ENCODE measurements around the gene SPEG. TPM values are rescaled to one million over a fixed set of nuclear protein-coding genes. Genes with fewer than 3 reads are reported as not detected.

The SPEG gene
- total RNA-seq, 1 experiment from 2014 or later, result 56.6 TPM

DNA sequence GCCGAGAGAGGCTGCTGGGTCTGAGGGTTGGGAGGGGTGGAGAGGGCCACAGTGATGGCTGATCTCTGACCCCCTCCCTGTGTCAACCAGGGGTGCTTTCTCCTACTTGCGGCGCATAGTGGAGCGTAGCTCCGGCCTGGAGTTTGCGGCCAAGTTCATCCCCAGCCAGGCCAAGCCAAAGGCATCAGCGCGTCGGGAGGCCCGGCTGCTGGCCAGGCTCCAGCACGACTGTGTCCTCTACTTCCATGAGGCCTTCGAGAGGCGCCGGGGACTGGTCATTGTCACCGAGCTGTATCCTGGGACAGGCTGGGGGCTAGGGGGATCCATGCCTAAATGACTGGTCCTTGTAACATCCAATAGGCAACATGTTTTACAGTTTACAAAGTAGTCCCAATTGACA, 43.2 kb downstream of the SPEG start:
- ATAC-seq (no peak), DNase-seq (ENCODE audit: low read depth, low spot score) (no peak)
- H3K4me1 ChIP-seq (ENCODE audit: control insufficient read depth in 1 of 2, insufficient read depth in 2 of 2, low read length in 2 of 2), result peaks cover 3 to 15% of the 10 kb centered on the region in 2 experiments; a peak in 3 of 4 replicates
- H3K79me2 ChIP-seq (ENCODE audit: insufficient read depth, low read length), result no peaks in the 10 kb centered on the region
- H3K36me3 ChIP-seq (ENCODE audit: control insufficient read depth in 1 of 2, insufficient read depth in 2 of 2, low read length in 2 of 2), result no peaks in the 10 kb centered on the region; a peak in 1 of 4 replicates
- intact Hi-C loops (cut with micrococcal nuclease), result loop anchor here (2.0 kb wide), 2 partner anchors 17 to 43 kb away; no protein-coding TSS in a partner anchor
- TF ChIP-seq REST (IDR thresholded peaks at IDR 0.05; ENCODE audit: low read depth), result no peak
- TF ChIP-seq MAX (IDR thresholded peaks at IDR 0.05), result no peak
- no peak for TF ChIP-seq JUND (IDR thresholded peaks at IDR 0.05)
- TF ChIP-seq RAD21 (IDR thresholded peaks at IDR 0.05; ENCODE audit: low read depth), result no peak
- no peak for TF ChIP-seq CBX3 (IDR thresholded peaks at IDR 0.05; ENCODE audit: low read depth)
- TF ChIP-seq YY1 (IDR thresholded peaks at IDR 0.05; ENCODE audit: extremely low read depth, insufficient replicate concordance, low read depth, low read length), result no peak
- TF ChIP-seq EZH2 (IDR thresholded peaks at IDR 0.05), result no peak
- TF ChIP-seq ZFX (IDR thresholded peaks at IDR 0.05), result no peak
- no peak for TF ChIP-seq EZH2phosphoT487 (IDR thresholded peaks at IDR 0.05; ENCODE audit: borderline replicate concordance)
- TF ChIP-seq, protein P1, sequence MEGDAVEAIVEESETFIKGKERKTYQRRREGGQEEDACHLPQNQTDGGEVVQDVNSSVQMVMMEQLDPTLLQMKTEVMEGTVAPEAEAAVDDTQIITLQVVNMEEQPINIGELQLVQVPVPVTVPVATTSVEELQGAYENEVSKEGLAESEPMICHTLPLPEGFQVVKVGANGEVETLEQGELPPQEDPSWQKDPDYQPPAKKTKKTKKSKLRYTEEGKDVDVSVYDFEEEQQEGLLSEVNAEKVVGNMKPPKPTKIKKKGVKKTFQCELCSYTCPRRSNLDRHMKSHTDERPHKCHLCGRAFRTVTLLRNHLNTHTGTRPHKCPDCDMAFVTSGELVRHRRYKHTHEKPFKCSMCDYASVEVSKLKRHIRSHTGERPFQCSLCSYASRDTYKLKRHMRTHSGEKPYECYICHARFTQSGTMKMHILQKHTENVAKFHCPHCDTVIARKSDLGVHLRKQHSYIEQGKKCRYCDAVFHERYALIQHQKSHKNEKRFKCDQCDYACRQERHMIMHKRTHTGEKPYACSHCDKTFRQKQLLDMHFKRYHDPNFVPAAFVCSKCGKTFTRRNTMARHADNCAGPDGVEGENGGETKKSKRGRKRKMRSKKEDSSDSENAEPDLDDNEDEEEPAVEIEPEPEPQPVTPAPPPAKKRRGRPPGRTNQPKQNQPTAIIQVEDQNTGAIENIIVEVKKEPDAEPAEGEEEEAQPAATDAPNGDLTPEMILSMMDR (IDR thresholded peaks at IDR 0.05 in 2 of 3, conservative IDR thresholded peaks at IDR 0.05 in 1 of 3; ENCODE audit: borderline replicate concordance in 1 of 3, insufficient read depth in 1 of 3, low read depth in 2 of 3, low read length in 2 of 3), result no peak
- no peak for TF ChIP-seq ELF1 (IDR thresholded peaks at IDR 0.05; ENCODE audit: borderline replicate concordance, low read depth)
- no peaks in the 10 kb centered on the region for H3K27me3 ChIP-seq (ENCODE audit: insufficient read depth, low read length)
- H3K9ac ChIP-seq (ENCODE audit: low read length), result no peak overlapping the region
- ChIA-PET POLR2A (no interaction called here), RAD21 (ENCODE audit: low non-redundant PET in 1 of 2, low total read pairs in 2 of 2, uncharacterized antibody in 2 of 2, unreplicated experiment in 2 of 2) (interaction anchor here (1.1 to 1.4 kb wide), 2 partner anchors 52 kb away, joined by 3 read pairs; no protein-coding TSS in a partner anchor), CTCF (interaction anchor here (1.8 to 4.3 kb wide), 2 partner anchors 18 to 53 kb away, joined by 6 to 25 read pairs; no protein-coding TSS in a partner anchor)
- BruUV-seq (replicated peaks), result no TSS peak
- no peaks in the 10 kb centered on the region for H3K9me2 ChIP-seq (ENCODE audit: insufficient read depth)
- no peak overlapping the region for H3K27ac ChIP-seq (ENCODE audit: low read depth, low read length)
- no peaks in the 10 kb centered on the region for H4K20me1 ChIP-seq (ENCODE audit: insufficient read depth)
- H3K4me3 ChIP-seq (replicated peaks in 1 of 2; ENCODE audit: low read depth in 1 of 2, low read length in 2 of 2), result no peak overlapping the region
- H3K9me3 ChIP-seq (ENCODE audit: control insufficient read depth in 1 of 2, insufficient read depth in 1 of 2, low read depth in 1 of 2, low read length in 2 of 2), result no peaks in the 10 kb centered on the region
- H2AFZ ChIP-seq (ENCODE audit: low read depth, low read length, poor library complexity, severe bottlenecking), result no peak overlapping the region
- no peak overlapping the region for H3K4me2 ChIP-seq (ENCODE audit: low read length)
